Activated T-cell treated with anti-CD3 and anti-CD28 coated beads, Interleukin-2, amount 50 U/mL, for 48 hours (primary cell): ENCODE data around the gene RTKN.
"Not testable (repeated sequence)": the region's sequence is repeated elsewhere in the genome, so short reads cannot be mapped to it uniquely, and the experiment has no call there.

Experiments used
- DNase-seq, 2 experiments: peaks; one replicate each; pipeline ENCODE4 v3.0.0-alpha.2; 2020

RTKN gene

DNA sequence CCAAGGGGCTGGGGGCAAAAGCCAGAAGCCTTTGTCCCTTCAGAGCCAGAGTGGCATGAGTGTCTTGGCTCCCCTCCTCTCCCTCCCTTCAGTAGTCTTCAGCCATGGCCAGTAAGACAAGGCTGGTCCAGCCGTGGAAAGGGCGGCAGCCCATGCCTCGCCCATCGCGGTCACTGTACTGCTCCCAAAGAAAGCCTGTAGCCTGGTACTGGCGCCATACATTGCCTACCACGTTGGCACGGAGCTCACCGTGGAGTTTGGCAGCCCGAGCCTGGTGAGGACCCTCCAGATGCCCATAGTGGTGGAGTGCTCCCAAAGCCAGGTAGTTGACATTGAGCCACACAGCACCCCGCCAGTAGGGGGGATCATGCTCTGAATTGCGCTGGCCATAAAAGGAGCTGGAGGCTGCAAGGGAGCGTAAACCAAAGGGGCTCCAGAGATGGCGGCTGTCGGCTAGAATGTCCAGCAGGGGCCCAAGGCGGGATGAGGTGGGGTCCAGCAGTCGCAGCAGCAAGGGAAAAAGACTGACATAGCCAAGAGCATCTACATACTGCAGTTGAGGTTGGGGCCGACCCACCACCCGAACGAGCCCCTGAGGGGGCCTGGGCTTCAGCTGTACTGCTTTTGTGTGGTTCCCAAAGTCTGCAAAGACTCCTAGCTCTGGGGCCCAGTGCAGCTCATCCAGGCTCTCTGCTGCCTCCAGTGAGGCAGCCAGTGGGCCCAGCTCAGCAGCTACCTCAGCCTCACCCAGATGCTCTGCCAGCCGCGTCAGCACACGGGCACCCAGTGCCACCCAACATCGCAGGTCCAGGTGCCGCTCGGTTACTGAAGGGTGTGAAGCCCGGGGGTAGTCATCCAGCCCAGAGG is 19.7 kb upstream of the RTKN start:
- no peak for DNase-seq

DNA sequence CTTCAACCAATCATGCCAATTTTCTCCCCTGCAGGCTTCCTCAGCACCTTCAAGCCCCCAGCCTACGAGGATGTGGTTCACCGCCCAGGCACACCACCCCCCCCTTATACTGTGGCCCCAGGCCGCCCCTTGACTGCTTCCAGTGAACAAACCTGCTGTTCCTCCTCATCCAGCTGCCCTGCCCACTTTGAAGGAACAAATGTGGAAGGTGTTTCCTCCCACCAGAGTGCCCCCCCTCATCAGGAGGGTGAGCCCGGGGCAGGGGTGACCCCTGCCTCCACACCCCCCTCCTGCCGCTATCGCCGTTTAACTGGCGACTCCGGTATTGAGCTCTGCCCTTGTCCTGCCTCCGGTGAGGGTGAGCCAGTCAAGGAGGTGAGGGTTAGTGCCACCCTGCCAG is 18.4 kb upstream of the RTKN start:
- not testable (repeated sequence) for DNase-seq

DNA sequence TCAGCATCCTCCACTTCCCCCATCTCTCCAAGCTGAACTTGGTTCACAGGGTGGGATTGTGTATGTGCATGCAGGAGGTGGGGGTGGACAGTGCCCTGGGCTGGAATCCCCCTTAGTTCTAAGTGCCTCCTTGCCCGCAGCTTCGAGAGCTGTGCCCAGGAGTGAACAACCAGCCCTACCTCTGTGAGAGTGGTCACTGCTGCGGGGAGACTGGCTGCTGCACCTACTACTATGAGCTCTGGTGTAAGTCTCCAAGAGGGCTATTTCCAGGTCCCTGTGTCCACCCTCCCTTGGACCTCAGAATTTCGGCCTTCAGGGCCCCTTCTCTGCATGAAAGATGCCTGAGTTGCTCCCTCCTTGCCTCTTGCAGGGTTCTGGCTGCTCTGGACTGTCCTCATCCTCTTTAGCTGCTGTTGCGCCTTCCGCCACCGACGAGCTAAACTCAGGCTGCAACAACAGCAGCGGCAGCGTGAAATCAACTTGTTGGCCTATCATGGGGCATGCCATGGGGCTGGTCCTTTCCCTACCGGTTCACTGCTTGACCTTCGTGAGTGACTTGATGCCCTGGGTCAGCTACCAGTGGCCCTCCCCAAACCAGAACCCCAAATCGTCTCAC is 17.9 kb upstream of the RTKN start:
- not testable (repeated sequence) for DNase-seq

DNA sequence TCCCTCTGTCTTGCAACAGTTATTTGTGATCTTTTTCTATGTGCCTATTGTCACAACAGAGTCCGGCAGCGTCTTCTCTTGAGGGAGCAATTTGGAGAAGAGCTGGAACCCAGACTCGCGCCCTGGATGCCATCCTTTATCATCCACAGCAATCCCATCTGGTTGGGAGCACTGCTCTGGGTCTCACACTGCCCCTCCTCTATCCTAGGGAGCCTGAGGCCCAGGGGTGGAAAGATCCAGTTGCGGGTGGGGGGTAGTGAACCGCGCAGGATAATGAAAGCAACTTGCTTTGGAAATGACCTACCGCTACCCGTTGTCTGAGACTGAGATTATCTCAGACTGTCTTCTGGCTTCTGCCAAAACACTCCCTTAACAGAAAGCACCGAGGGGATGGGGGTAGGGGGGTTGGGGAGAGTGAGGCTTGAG is 17.2 kb upstream of the RTKN start:
- no peak for DNase-seq

DNA sequence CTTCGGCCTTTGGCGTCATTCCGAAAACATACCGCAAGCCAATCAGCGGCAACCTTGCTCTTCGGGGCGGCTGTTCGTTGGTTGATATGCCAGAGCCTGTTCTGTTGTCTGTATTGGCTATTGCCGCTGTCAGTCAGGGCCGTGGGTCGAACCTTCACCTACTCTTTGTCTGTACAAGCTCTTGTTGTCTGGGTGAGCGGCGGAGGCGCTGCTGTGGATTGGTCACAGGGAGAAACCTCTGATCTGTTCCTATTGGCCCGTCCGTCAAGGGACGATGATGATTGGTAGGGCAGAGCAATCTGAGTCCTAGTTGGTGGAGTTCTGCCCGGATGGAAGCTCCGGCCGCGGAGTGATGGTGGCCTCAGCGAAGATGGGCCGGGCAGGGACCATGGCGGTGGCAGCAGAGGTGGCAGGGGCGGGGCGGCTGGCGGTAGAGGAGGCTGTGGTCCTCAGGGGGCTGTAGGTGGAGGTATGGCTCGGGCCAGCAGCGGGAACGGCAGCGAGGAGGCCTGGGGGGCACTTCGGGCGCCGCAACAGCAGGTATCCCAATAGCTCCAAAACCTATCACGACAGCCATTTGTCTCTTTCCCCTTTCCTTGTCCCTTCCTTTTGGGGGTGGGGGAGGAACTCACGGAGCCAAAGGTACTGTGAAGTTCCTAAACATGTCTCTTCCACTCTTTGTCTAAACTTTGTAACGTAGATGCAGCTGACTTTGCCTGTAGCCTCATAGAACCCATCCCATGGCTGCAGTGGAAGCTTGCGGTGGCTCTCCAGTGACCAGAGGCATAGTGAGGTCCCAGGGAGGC is 16.6 kb upstream of the RTKN start, which contains the start of gene WBP1:
WBP1 (plus strand) TSS at position 307 of the 806 bp plus-strand sequence; CDS start at position 472, 165 bp downstream.
- DNase-seq = peak; percentile 99

DNA sequence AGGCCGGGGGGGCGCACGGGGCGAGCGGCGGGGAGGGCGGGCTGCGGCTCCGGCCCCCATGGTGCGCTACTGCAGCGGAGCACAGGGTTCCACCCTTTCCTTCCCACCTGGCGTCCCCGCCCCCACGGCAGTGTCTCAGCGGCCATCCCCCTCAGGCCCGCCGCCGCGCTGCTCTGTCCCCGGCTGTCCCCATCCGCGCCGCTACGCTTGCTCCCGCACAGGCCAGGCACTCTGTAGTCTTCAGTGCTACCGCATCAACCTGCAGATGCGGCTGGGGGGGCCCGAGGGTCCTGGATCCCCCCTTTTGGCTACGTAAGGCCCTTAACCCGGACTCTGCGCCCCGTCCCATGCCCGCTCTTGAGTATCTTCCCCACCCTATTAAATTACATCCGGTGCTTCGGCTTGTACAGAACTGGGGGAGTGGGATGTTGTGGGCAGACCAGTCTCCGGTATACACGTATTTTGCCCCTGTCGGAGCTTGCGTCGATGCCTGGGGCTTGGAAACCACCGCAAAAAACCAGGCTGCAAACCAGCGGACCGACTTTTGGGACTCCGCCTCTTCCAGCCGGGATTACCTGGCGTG is 15.9 kb upstream of the RTKN start:
- peak; percentile 86 to 90 for DNase-seq

DNA sequence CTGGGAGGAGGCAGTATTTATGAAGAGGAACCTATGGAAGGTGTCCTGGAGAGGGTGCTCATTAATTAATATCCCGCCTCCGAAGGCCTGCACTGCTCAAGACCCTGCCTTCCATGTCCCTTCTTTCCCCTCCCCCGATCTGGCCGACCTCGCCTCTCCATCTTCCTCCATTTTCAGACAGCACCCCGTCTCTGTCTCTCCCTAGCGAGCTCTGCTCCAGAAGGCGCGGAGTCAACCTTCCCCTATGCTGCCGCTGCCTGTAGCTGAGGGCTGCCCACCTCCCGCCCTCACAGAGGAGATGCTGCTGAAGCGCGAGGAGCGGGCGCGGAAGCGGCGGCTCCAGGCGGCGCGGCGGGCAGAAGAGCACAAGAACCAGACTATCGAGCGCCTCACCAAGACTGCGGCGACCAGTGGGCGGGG is 15.4 kb upstream of the RTKN start:
- DNase-seq = no peak

DNA sequence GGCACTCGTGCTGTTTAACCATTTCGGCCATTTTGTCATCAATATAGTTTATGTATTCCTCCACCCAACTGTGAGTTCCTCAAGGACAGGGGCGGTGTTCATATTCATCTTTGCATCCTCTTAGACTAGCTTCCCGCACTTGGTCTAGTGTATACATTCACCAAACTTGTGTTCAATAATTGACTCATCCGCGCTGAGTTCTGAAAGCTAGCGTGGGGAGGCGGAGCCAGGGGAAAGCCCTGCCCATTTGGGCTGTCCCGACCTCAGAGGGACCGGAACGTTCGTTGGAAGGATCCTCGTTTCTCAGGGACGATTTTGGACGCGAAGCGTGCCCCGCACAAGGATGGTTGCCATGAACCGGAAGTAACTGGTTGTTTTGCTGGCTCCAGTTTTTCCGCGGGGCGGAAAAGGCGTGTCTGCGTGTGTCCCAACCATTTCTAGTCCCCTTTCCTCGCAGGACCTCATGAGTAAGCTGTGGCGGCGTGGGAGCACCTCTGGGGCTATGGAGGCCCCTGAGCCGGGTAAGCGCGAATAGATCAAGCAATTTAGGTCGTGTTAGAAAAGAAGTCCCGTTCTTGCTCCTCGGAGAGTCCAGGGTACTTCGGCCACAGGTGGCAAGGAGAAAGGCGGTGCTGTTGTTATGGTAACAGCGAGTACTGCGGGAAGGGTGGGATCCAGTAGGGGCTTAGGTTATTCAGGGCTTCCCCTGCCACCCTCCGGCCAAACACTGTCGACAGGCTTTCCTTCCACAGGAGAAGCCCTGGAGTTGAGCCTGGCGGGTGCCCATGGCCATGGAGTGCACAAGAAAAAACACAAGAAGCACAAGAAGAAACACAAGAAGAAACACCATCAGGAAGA is 13.1 kb upstream of the RTKN start, which contains the start of gene INO80B:
INO80B (plus strand) TSS at position 434 of the 858 bp plus-strand sequence; CDS start at position 464, 30 bp downstream.
- peak; percentile 99 for DNase-seq

DNA sequence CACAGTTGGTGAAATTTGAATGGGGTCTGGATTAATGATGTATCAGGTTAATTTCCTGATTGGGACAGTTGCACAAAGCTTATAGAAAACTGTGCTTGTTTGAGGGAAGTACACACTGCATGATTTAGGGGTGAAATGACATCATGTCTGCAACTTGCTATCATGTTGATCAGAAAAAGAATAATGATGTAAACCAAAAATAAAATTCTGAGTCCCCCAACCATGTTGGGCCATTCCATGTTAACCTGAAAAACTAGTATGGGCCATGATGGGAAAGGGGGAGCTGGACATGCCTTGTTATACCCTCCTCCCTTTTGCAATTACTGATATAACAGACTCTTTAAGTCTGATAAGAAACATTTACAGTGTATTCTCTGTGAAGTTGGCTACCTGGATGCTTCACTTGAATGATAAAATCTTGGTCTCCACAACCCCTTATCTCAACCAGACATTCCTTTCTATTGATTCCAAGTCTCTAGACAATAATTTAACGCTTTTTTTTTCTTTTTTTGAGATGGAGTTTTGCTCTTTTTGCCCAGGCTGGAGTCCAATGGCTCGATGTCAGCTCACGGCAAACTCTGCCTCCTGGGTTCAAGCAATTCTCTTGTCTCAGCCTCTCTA is 8.9 kb upstream of the RTKN start:
- DNase-seq = no peak

DNA sequence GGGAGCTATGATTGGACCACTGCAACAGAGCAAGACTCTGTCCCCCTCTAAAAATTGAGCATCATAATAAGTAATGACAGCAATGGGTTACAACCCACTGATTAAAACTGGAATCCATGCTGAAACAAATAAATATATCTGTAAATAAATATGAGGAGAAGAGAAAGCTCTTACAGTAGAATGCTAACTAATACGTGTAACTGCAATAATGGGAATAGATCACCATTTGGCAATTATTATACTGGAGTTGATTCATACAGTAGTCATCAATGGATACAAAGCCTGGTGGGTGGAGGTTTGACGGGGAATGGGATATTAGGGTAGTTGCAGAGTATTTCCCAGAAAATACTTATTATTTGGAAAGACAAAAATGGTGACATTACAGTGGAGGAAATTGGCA is 7.0 kb upstream of the RTKN start:
- no peak for DNase-seq

DNA sequence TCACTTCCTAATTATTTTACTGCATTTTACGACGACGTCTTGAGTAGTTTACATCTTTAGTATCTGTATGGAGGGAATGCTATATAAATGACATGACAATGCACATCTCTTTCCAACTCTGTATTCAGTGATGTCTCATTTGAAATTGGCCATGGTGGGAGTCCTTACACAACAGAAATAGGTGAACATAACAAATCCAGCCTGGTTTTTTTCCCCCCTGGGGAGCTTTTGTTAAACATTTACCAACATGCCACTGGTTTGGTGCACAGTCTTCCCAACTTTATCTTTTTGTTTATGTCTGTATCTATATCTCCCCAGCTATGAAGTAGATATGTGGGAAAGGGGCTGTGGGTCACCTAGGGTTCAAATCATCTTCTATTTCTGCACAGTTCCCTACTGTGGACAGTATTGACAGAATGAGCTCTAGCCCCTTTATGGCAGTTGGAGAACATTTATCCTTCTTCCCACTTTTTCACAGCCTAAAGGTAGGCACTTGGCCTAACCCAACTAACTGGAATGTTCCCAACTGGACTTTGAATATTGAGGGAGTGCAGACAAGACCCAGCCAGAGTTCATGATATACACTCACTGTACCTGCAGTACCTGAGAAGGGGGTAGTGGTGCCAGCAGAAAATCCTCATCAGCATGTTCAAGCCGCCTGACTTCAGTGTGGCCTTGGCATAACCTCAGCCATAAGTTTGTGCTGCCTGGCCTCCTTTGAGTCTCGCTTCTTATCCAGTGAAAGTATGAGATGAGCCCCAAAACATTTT is 5.7 kb upstream of the RTKN start:
- DNase-seq = no peak

DNA sequence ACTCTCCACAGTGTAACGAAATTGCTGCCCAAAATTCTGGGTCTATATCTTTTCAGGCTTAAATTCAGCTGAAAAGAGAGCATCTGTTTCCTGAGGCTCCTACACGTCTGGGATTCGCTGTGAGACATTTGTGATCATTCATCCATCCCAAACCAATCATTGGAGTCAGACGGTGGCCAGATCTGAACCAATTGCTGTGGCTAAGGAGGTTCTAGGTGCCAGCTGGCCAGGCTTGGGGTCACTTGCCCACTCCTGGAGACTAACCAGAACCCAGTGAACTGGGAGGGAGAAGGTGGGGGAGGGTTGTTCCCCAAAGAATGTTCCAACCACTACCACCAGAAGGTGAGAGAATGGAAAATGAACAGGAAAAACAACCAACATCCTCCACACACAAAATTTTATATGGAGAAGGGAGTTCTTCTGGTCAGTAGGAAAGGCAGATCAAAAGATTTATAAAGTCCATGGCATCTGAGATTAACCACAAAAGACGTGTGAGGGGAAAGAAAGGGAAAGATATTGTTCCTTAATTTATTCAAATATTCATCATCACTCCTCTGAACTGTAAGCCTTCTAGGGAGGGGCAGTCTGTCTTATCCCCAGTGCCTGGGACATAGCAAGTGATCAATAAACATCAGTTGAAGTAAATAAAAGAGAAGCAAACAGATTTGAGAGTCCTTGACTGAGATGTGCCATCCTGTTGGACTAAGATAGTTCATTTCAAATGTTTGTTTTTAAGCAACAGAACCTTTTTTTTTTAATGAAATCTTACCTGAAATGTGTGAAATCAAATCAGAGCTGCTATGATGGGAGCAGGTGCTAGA is 3.0 kb upstream of the RTKN start:
- no peak for DNase-seq

DNA sequence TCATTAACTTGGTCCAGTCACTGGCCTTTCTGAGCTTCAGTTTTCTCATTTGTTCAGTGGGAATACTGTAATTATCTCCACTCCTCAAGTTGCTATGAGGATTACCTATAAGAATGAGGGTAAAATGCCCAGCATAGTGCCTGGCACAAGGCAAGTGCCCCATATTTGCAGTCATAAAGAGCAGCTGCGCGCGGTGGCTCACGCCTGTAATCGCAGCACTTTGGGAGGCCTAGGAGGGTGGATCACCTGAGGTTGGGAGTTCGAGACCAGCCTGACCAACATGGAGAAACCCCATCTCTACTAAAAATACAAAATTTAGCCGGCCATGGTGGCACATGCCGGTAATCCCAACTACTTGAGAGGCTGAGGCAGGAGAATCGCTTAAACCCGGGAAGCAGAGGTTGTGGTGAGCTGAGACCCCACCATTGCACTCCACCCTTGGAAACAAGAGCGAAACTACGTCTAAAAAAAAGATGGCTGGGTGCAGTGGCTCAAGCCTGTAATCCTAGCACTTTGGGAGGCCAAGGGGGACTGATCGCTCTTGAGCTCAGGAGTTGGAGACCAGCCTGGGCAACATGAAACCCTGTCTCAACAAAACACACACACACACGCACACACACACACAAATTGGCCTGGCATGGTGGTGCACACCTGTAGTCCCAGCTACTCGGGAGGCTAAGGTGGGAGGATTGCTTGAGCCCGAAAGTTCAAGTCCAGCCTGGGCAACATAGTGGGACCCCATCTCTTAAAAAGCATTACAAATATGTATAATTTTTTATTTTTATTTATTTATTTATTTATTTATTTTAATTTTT is 953 bp upstream of the RTKN start:
- not testable (repeated sequence) for DNase-seq

DNA sequence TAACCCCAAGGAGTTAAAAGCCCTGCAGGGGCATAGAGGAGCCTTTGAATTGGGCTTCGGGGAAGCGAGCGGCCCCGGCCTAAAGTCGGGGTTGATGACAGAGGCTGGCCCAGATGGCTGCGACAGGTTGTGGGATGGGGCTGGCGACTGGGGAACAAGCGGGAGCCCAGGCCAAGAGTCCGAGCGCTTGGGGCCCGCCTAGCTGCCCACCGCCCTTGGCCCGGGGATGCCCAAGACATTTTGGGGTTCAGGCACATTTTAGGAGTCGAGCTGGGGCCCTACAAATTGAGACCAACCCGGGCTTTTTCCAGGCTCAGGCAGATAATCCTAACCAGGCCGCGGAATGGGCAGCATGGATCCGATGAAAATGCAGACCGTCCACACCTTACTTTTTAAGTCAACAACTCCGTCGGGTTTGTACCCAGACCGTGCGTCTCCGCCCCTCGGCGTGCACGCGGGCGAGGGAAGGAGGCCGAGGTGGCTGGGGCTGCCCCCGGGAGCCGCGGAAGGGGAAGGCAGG is 507 bp downstream of the RTKN start:
- DNase-seq = no peak

DNA sequence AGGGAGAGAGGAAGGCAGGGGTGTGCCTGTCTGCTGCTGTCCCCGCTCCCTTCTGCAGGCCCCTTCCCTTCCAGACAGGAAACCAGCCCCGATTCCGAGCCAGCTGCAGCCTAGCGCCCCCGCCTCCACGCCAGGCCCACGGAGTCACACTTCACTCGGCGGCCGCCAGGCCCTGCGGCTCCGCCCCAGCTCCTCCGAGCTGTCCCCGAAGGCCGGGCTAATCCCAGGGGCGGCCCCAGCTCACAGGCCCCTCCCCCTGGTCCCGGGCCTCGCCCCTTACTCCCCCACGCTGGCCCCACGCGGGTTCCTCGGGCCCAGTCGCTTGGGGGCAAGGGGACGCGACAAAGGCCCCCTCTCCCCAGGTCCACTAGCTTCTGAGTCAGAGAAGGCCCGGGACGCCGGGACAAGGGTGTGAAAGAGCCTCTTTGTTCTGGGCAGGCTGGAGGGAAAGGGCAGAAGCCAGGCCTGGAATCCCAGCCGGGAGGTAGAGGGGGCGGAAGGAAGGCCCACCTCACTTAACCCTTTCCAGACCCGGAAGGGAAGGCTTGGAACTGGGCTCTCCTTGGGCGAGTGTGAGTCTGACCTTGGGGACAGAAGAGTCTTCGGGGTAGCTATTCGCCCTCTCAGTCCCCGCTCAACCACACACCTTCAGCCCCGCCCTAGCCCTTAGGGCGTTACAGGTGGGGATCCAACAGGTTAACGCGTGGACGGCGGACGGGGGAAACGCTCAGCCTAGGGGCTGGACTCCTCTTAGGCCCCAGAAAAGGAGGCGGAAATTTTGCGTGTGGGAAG is 1.2 kb downstream of the RTKN start:
- peak; percentile 67 to 75 for DNase-seq

DNA sequence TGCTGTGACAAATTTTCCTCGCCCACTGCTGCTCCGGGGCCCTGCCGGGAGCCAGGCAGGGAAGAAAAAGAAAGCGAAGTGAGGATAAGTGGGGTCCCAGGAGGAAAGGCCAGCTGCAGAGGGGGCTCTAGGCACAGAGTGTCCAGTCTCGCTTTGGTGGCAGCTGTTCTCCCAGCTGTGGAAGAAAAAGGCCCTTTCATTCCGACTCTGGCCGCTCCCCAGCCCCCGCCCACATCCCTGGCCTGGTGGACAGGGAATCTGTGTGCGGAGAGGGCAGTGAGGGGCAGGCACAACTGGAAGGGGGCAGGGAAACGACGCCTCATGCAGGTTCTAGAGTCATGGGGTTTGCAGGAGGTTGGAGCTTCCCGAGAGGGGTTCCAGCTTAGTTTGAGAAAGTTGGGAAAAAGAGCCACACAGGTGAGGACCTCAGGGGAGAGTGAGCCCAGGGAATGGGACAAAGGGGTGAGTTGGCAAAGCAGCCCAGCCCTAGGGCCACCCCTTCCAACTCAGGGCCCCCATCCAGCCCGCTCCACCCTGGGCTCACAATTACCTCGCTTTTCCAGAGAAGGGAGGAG is 1.8 kb downstream of the RTKN start:
- DNase-seq = no peak

DNA sequence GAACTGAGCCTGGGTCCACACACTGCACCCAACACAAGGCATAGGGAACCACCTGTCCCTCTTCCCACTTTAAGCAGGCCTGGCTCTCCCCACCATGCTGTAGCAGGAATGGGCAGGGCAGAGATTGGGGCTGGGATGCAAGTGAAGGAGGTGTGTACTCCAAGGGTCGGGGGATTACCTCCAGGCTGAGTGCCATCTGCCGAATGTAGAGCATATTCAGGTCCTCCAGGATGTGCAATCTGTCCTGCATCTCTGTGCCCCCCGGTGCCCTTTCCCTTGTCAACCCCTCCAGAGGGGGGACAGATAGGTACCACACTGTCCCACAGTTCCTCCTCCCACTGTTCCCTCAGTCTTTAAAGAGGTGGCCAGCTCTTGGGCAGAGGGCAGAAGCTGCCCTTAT is 2.4 kb downstream of the RTKN start:
- no peak for DNase-seq
